Omental fat pad (tissue), 4 donors: ENCODE data around the gene MTAP. TPM values are rescaled to one million over a fixed set of nuclear protein-coding genes. Genes with fewer than 3 reads are reported as not detected.

Experiments
- ATAC-seq: fragments of 150-250 bp; one replicate; pipeline ENCODE4 v1.9.1; 2016; ENCODE audit warnings: mild to moderate bottlenecking, moderate library complexity; ENCODE audit not compliant: low FRiP score
- DNase-seq: peaks from one replicate; pipeline ENCODE4 v3.0.0-alpha.2; 2019; ENCODE audit warnings: low spot score
- total RNA-seq, 4 donors: library from RNA; depleted of rRNA; stranded (reverse); fragments of >200 nt; gene quantifications; one replicate each; pipeline ENCODE4 v1.1.0, GENCODE V29; 2016
- TF ChIP-seq, protein P1 (sequence below), 3 donors: fragments of 450-650 bp; IDR thresholded peaks; one replicate each; pipeline ENCODE4 v1.5.1; 2016 to 2017; ENCODE audit warnings: antibody characterized with exemption in 3 of 3, mild to moderate bottlenecking in 3 of 3, moderate library complexity in 2 of 3

MTAP gene
- total RNA-seq, 4 donors from 2014 or later: 22.2 to 27.0 (median 25.4) TPM

DNA sequence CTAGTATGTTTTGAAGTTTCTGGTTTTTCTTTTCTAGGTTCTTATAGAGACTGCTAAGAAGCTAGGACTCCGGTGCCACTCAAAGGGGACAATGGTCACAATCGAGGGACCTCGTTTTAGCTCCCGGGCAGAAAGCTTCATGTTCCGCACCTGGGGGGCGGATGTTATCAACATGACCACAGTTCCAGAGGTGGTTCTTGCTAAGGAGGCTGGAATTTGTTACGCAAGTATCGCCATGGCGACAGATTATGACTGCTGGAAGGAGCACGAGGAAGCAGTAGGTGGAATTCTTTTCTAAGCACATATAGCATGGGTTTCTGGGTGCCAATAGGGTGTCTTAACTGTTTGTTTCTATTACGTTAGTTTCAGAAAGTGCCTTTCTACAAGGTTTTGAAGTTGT lies 52.2 kb downstream of the MTAP start:
- peak; percentile 76 for ATAC-seq
- DNase-seq: peak; percentile 51
- TF ChIP-seq, protein P1, sequence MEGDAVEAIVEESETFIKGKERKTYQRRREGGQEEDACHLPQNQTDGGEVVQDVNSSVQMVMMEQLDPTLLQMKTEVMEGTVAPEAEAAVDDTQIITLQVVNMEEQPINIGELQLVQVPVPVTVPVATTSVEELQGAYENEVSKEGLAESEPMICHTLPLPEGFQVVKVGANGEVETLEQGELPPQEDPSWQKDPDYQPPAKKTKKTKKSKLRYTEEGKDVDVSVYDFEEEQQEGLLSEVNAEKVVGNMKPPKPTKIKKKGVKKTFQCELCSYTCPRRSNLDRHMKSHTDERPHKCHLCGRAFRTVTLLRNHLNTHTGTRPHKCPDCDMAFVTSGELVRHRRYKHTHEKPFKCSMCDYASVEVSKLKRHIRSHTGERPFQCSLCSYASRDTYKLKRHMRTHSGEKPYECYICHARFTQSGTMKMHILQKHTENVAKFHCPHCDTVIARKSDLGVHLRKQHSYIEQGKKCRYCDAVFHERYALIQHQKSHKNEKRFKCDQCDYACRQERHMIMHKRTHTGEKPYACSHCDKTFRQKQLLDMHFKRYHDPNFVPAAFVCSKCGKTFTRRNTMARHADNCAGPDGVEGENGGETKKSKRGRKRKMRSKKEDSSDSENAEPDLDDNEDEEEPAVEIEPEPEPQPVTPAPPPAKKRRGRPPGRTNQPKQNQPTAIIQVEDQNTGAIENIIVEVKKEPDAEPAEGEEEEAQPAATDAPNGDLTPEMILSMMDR (IDR thresholded peaks at IDR 0.05): no peak

DNA sequence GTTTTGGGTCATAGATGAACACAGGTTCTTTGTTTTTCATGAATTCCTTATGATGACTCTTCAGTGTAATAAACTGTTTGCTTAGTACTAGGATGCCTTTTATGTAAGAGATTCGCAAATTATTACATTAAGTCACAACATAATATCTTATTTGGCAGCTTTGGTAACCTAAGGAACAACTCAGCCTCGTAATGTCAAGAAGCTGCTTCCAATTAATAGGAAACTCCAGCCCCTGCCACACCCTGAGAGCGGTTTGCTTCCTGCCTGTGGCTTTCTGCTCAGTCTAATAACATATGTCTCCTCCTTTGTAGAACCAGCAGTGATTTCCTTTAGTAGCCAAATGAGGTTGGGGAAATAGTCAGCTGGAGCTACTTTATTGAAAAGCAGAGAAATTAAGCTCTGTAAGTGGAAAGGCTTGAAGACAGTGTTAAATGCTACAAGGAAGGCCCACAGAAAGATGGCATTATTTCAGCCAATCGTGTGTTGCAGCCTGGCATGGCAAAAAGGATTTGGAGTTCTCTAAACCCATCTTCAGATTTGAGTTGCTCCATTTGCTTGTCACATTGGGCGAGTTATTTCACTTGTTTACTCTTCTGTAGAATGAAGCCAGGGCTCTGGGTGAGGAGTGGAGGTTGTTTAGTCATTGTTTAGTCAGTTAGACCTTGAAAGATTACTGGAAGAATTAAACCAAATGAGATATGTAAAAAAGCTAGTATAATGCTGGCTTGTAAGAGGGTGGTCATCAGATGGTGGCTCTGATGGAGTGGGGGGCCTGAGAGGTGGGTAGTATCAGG lies 54.1 kb downstream of the MTAP start:
- no peak for ATAC-seq
- DNase-seq: no peak
- TF ChIP-seq, protein P1 (IDR thresholded peaks at IDR 0.05): no peak

DNA sequence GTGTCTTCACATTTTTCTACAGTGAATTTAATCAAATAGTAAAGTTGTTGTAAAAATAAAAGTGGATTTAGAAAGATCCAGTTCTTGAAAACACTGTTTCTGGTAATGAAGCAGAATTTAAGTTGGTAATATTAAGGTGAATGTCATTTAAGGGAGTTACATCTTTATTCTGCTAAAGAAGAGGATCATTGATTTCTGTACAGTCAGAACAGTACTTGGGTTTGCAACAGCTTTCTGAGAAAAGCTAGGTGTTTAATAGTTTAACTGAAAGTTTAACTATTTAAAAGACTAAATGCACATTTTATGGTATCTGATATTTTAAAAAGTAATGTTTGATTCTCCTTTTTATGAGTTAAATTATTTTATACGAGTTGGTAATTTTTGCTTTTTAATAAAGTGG lies 60.4 kb downstream of the MTAP start:
- ATAC-seq (no peak), DNase-seq (no peak)
- TF ChIP-seq, protein P1 (IDR thresholded peaks at IDR 0.05): no peak

DNA sequence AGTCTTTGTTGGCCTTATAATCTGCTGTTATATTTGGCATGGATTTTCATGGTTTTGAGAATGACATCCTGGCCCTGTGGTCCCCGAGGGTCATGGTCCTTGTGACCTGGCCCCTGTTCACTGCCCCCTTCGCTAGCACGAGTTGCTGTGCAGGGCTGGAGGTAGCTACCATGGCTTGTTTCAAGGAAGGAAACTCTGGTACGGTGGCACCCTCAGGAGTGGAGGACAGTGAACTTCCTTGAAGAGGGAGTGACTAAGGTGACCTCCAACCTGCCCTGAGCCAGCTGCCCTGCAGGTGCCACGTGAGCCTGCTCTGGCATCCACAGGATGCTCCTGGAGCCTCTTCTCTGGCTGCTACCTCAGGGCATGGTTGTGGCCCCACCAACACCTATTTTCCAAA lies 62.1 kb downstream of the MTAP start:
- ATAC-seq: no peak
- TF ChIP-seq, protein P1 (IDR thresholded peaks at IDR 0.05): no peak
- no peak for DNase-seq

DNA sequence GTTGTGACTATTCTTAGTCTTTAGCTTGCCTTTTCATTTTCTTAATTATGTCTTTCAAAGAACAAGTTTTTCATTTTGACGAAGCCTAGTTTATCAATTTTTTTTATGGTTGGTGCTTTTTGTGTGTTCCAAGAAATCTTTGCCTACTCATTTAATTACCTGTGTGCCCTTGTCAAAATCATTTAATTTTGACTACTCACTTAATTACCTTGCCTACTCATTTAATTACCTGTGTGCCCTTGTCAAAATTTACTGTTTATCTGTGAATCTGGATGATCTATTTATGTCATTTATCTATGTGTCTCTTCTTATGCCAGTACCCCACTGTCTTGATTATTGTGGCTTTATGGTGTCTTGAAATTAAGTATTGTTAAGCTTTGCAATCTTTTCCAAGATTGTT lies 63.9 kb downstream of the MTAP start:
- DNase-seq (no peak), ATAC-seq (no peak)
- TF ChIP-seq, protein P1 (IDR thresholded peaks at IDR 0.05): no peak

DNA sequence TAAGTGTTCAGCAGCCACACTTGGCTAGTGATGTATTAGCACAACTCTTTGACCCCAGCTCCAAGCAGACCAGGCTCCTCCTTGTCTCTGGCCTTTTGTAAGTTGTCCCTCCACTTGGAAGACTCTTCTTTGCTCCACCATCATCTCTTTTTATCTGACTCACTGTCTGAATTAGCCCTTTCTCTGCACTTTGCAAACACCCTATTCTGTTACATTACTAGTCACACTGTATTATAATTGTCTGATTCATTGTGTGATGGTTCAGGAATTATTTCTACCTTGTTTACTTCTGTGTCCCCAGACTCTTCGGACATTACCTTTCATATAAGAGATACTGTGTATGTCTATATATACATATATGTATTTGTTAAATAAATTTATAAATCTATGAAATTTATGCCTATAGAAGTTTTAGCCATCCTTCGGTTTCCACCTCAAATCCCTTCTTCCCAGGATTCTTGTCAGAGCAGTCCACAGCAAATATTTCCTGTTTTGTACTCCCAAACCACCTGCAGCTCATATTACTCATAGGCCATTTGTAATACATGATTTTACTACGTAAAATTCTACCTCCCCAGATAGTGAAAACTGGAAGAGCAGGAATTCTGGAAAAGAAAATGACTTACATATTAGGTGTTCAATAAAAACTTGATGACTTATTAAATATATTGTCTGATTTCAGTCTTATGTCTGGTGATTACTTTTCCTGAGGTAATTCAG lies 69.0 kb downstream of the MTAP start:
- TF ChIP-seq, protein P1 (IDR thresholded peaks at IDR 0.05): no peak
- ATAC-seq (no peak), DNase-seq (no peak)
